Measurements from ENCODE around the gene CTDSPL. TPM values are rescaled to one million over a fixed set of nuclear protein-coding genes. Genes with fewer than 3 reads are reported as not detected.

CTDSPL gene
- total and polyA plus RNA-seq, 2 of the 8 experiments (the other 6 are each of a cell fraction or from before 2014, with no cell fraction given) = 20.3 to 42.2 TPM

DNA sequence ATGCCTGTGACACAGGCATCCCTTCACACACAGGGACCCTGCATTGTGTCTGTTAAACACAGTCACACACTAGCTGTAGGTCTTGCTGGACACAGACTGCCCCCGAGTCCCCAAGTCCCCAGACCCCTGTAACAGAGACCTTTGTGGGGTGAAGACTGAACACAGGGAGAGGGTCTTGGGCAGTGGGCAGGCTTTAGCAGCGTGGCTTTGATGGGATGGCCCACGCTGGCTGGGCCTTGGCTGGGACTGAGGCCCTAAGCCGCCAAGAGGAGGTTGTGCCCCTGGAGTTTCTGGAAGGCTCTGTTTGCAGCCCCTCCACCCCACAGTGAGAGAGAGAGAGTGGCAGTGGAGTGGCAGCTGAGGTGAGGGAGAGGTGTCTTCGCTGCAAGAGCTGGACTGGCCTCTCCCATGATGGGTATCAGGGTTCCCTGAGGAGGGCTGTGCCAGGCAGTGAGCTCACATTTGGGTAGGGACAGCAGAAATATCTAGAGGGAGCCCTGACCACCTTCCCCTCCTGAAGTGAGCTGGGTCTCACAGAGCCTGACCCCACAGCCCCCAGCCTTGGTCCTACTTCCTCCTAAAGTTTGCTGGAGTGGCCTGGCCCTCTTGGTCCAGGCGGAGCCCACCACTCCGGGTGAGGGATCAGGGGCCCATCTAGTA, 128.3 kb downstream of the CTDSPL start (continued):
- TF ChIP-seq NANOG (IDR thresholded peaks at IDR 0.05; ENCODE audit: insufficient read depth, low read depth, low read length, poor library complexity, severe bottlenecking) (no peak), CHD1 (IDR thresholded peaks at IDR 0.05; ENCODE audit: low read depth, low read length) (no peak), SIX5 (IDR thresholded peaks at IDR 0.05; ENCODE audit: low read depth, low read length) (no peak), SP4 (IDR thresholded peaks at IDR 0.05; ENCODE audit: low read length) (no peak), CHD2 (IDR thresholded peaks at IDR 0.05; ENCODE audit: low read length) (no peak), EZH2 (IDR thresholded peaks at IDR 0.05; ENCODE audit: low read depth, low read length, severe bottlenecking) (no peak)
